ENCODE results near the gene PRTN3.
"Not testable (repeated sequence)": the region's sequence is repeated elsewhere in the genome, so short reads cannot be mapped to it uniquely, and the experiment has no call there.

Gene PRTN3

GRCh38 chr19:843180-843835, 2.5 kb downstream of the PRTN3 start:
- H3K4me3 ChIP-seq (ENCODE audit: low read depth, low read length) = no peak overlapping the region

DNA sequence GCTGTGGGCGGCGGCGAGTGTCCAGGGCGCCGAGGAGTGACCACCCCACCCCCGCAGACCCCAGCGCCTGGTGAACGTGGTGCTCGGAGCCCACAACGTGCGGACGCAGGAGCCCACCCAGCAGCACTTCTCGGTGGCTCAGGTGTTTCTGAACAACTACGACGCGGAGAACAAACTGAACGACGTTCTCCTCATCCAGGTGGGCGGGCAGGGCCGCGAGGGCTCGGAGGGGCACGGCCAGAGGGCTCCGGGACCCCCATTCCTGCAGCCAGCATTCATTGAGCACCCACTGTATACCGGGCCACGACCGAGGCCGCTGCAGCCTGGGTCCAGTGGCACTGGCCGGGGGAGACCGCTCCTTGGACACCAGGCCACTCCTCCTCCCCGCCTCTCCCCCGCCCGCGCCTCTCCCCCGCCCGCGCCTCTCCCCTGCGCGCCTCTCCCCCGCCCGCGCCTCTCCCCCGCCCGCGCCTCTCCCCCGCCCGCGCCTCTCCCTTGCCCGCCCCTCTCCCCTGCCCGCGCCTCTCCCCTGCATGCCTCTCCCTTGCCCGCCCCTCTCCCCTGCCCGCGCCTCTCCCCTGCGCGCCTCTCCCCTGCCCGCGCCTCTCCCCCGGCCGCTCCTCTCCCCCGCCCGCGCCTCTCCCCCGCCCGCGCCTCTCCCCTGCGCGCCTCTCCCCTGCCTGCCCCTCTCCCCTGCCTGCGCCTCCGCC, 3.2 kb downstream of the PRTN3 start:
- H3K4me3 ChIP-seq (ENCODE audit: low read depth, low read length) = no peak overlapping the region

- no peak overlapping the region for H3K4me3 ChIP-seq (ENCODE audit: low read depth, low read length)
These were observed 3.8 kb downstream of the PRTN3 start for GRCh38 chr19:844546-844971.

- H3K4me3 ChIP-seq (ENCODE audit: low read depth, low read length) = no peak overlapping the region
These were observed 5.1 kb downstream of the PRTN3 start for GRCh38 chr19:845707-846521.

GRCh38 chr19:848386-848921, 7.7 kb downstream of the PRTN3 start:
- no peak overlapping the region for H3K4me3 ChIP-seq (ENCODE audit: low read depth, low read length)

DNA sequence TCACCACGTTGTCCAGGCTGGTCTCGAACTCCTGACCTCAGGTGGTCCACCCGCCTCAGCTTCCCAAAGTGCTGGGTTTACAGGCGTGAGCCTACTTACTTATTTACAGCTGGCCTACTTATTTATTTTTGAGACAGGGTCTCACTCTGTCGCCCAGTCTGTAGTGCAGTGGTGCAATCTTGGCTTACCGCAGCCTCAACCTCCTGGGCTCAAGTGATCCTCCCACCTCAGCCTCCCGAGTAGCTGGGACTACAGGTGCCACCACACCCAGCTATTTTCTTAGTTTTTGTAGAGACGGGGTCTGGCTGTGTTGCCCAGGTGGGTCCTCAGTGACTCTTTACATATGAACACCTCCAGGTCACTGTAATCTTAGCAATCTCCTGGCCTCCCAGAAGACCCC, 8.4 kb downstream of the PRTN3 start:
- H3K4me3 ChIP-seq (ENCODE audit: low read depth, low read length) = not testable (repeated sequence)

GRCh38 chr19:850221-850978, 9.6 kb downstream of the PRTN3 start:
- H3K4me3 ChIP-seq (ENCODE audit: low read depth, low read length) = no peak overlapping the region

- no peak overlapping the region for H3K4me3 ChIP-seq (ENCODE audit: low read depth, low read length)
These were observed 10.2 kb downstream of the PRTN3 start for GRCh38 chr19:850979-851335.

GRCh38 chr19:852136-853013, 11.6 kb downstream of the PRTN3 start, which contains the start of gene ELANE:
Gene ELANE (plus strand): TSS chr19:852303. CDS start chr19:852329, 26 bp downstream.
- H3K4me3 ChIP-seq (ENCODE audit: low read depth, low read length) = no peak within 1 kb of the TSS

DNA sequence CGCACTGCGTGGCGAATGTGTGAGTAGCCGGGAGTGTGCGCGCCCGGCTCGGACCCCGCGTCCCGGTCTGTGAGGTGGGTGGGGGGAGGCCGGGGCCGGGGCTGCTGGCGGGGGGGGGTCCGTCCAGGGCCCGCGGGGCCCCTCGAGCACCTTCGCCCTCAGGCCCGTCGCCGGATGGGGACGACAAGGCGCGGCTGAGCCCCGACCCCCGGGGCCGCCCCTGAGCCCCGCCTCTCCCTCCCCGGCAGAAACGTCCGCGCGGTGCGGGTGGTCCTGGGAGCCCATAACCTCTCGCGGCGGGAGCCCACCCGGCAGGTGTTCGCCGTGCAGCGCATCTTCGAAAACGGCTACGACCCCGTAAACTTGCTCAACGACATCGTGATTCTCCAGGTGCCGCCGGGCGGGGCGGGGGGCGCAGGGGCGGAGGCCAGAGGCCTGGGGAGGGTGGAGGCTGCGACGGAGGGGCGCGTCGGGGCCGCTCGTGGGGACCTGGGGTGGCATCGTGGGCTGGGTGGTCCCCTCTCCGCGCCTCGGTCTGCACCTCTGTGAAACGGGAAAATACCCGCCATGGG, 12.3 kb downstream of the PRTN3 start:
- H3K4me3 ChIP-seq (ENCODE audit: low read depth, low read length) = no peak overlapping the region

DNA sequence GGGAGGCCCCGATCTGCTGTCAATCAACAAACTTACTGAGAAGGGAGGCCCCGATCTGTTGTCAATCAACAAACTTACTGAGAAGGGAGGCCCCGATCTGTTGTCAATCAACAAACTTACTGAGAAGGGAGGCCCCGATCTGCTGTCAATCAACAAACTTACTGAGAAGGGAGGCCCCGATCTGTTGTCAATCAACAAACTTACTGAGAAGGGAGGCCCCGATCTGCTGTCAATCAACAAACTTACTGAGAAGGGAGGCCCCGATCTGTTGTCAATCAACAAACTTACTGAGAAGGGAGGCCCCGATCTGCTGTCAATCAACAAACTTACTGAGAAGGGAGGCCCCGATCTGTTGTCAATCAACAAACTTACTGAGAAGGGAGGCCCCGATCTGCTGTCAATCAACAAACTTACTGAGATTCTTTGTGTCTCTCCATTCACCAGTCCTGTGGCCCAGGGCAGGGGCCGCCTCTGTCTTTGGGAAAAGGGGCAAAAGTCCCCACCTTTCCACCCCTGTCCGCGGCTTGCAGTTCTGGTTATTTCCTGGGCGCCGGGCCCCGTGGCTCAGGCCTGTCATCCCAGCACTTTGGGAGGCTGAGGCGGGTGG, 12.9 kb downstream of the PRTN3 start:
- H3K4me3 ChIP-seq (ENCODE audit: low read depth, low read length) = not testable (repeated sequence)

- no peak overlapping the region for H3K4me3 ChIP-seq (ENCODE audit: low read depth, low read length)
These were observed 13.8 kb downstream of the PRTN3 start for GRCh38 chr19:854549-854948.

- no peak overlapping the region for H3K4me3 ChIP-seq (ENCODE audit: low read depth, low read length)
These were observed 14.3 kb downstream of the PRTN3 start for GRCh38 chr19:855142-855541.

GRCh38 chr19:855566-856120, 14.8 kb downstream of the PRTN3 start:
- H3K4me3 ChIP-seq (ENCODE audit: low read depth, low read length) = no peak overlapping the region

DNA sequence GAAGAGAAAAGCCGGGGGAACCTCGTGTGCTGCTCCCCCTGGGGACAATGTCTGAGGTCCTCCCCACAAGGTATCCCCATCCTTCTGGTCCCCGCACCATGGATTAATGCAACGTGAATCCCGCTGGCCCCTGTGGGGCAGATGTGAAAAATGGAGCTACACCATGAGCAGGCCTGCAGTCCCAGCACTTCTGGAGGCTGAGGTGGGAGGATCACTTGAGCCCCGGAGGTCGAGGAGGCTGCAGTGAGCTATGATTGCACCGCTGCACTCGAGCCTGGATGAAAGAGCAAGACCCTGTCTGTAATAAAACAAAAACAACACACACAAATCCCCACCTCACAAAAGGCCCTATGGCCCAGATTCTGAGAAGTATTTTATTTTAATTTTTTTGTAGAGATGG, 17.5 kb downstream of the PRTN3 start:
- H3K4me3 ChIP-seq (ENCODE audit: low read depth, low read length) = no peak overlapping the region

DNA sequence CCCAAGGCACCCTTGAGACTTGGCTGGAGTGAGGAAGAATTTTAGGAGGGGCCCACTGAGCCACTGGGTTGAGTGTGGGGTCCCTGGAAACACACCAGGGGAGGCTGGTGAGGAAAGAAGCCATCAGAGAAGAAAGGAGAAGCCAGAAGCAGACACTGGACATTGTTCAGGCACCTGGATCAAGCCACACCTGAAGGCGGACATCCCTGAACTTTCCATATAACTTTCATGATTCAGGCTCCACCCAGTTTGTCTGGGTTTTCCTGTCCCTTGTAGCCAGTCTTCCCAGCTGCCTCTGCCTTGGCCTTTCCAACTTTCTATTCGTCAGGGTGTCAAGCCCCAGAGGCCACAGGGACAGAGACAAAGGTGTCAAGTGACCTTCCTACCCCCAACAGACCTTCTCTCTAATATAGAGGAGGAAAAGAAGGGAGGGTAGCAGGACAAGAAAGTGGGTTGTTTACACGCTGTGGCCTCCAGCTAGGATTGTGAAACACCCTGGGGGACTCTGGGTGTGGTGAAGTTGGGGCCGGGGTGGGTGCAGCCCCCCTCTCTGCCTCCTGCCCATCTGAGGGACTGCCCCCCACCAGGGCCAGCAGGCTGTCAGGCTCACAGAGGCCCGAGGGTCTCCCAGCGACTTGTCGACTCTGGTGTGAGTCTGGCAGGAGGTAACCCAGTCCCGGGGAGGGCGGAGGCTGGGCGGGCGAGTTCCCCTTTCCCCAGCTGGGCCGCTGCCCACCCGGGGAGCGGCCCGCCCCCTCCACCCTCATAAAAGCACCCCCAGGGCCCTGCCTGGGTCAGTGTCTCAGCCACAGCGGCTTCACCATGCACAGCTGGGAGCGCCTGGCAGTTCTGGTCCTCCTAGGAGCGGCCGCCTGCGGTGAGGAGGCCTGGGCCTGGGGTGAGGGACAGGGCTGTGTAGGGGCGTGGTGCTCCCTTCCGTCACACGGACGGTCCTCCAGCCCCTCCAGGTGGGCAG, 18.4 kb downstream of the PRTN3 start, which contains the start of gene CFD:
CFD (plus strand) TSS at position 797 of the 976 bp plus-strand sequence; CDS start at position 823, 26 bp downstream.
- H3K4me3 ChIP-seq (ENCODE audit: low read depth, low read length) = peak within 1 kb of the TSS; percentile 45

- no peak overlapping the region for H3K4me3 ChIP-seq (ENCODE audit: low read depth, low read length)
These were observed 20.4 kb downstream of the PRTN3 start for GRCh38 chr19:861141-861755.
